Endodermal cell (in vitro differentiated cells): ENCODE results near the gene ACAT2. TPM values are rescaled to one million over a fixed set of nuclear protein-coding genes. Genes with fewer than 3 reads are reported as not detected.

ENCODE experiments used
- DNase-seq: peaks from one replicate; pipeline ENCODE4 v3.0.0-alpha.2; 2017
- H3K27ac ChIP-seq: 2 replicates; pipeline ENCODE4 v1.5.1; 2013; ENCODE audit warnings: mild to moderate bottlenecking, low read depth, low read length, moderate library complexity
- H3K27me3 ChIP-seq: 2 replicates; pipeline ENCODE4 v1.6.1; 2013; ENCODE audit warnings: mild to moderate bottlenecking, low read length, moderate library complexity; ENCODE audit not compliant: insufficient read depth, control insufficient read depth, poor library complexity, severe bottlenecking
- H3K36me3 ChIP-seq: 2 replicates; pipeline ENCODE4 v1.7.0; 2013; ENCODE audit warnings: mild to moderate bottlenecking, low read length, moderate library complexity; ENCODE audit not compliant: control insufficient read depth, insufficient read depth
- H3K4me1 ChIP-seq: one replicate; pipeline ENCODE4 v1.7.0; 2013; ENCODE audit warnings: low read length; ENCODE audit not compliant: control insufficient read depth, insufficient read depth
- H3K4me3 ChIP-seq: 2 replicates; pipeline ENCODE4 v1.5.1; 2013; ENCODE audit warnings: mild to moderate bottlenecking, low read length, moderate library complexity
- H3K9ac ChIP-seq: 2 replicates; pipeline ENCODE4 v1.6.1; 2013; ENCODE audit warnings: mild to moderate bottlenecking, low read length, moderate library complexity; ENCODE audit not compliant: poor library complexity, severe bottlenecking; ENCODE audit errors: extremely low read depth
- H3K9me3 ChIP-seq: 2 replicates; pipeline ENCODE4 v1.6.1; 2013; ENCODE audit warnings: mild to moderate bottlenecking, low read length, moderate library complexity; ENCODE audit not compliant: control insufficient read depth
- H3K27ac Mint-ChIP-seq: 2 replicates; pipeline ENCODE4 v1.8.0; 2020; ENCODE audit warnings: mixed read lengths
- H3K27me3 Mint-ChIP-seq: 2 replicates; pipeline ENCODE4 v1.8.0; 2021; ENCODE audit warnings: mild to moderate bottlenecking, mixed read lengths; ENCODE audit not compliant: insufficient read depth
- H3K36me3 Mint-ChIP-seq: 2 replicates; pipeline ENCODE4 v1.8.0; 2020; ENCODE audit warnings: low read depth, mixed read lengths
- H3K4me1 Mint-ChIP-seq: 2 replicates; pipeline ENCODE4 v1.8.0; 2020; ENCODE audit warnings: mixed read lengths
- H3K4me3 Mint-ChIP-seq: 2 replicates; pipeline ENCODE4 v1.8.0; 2020; ENCODE audit warnings: mild to moderate bottlenecking, moderate library complexity, mixed read lengths
- H3K9me3 Mint-ChIP-seq: 2 replicates; pipeline ENCODE4 v1.8.0; 2020; ENCODE audit warnings: mild to moderate bottlenecking, mixed read lengths
- CTCF ChIP-seq: fragments of 200-600 bp; sonication (generic); conservative IDR thresholded peaks from 2 replicates; pipeline ENCODE4 v1.5.0; 2021; ENCODE audit warnings: antibody characterized with exemption, mild to moderate bottlenecking
- WGBS, 2 experiments: methylation state at CpG; one replicate each; pipeline versions ENCODE4 v1.1.5 to v1.1.7; 2013; ENCODE audit warnings: missing lambda C conversion rate in 2 of 2, mixed read lengths in 1 of 2; ENCODE audit not compliant: insufficient coverage in 1 of 2, insufficient read length in 1 of 2; 5-methylcytosine and 5-hydroxymethylcytosine counted together
- total RNA-seq, 2 donors: library from RNA; stranded (reverse); fragmentation: NEBNext Ultra II Directional in 1 of 2; extraction: Animal tissue kit (Norgen Biotek cat#: 25700) in 1 of 2; gene quantifications; 2 replicates in 1 of 2; 3 replicates in 1 of 2; pipeline ENCODE4 v1.2.1, GENCODE V29; 2021

ACAT2 gene
- total RNA-seq, 2 donors from 2014 or later, result 108 to 147 TPM

GRCh38 chr6:159817951-159818739 lies 56.3 kb downstream of the ACAT2 start:
- WGBS, 2 experiments, result 94 to 100% methylated on average over 9 to 23 of the region's 23 CpGs
- Histone ChIP-seq H3K36me3 (no peaks in the 10 kb centered on the region), H3K9ac (no peak overlapping the region), H3K4me1 (no peaks in the 10 kb centered on the region), H3K27me3 (no peaks in the 10 kb centered on the region), H3K9me3 (no peaks in the 10 kb centered on the region), H3K4me3 (no peak overlapping the region), H3K27ac (no peak overlapping the region)
- Mint-ChIP-seq H3K9me3 (no peaks in the 10 kb centered on the region), H3K27ac (no peak overlapping the region), H3K36me3 (no peaks in the 10 kb centered on the region), H3K4me3 (no peak overlapping the region), H3K4me1 (no peaks in the 10 kb centered on the region), H3K27me3 (peaks cover 8% of the 10 kb centered on the region)
- no peak for DNase-seq
- no peak for TF ChIP-seq CTCF

- Histone ChIP-seq H3K4me3 (no peak overlapping the region), H3K36me3 (no peaks in the 10 kb centered on the region), H3K27ac (no peak overlapping the region), H3K9ac (no peak overlapping the region), H3K4me1 (no peaks in the 10 kb centered on the region), H3K27me3 (no peaks in the 10 kb centered on the region), H3K9me3 (no peaks in the 10 kb centered on the region)
- Mint-ChIP-seq H3K27me3 (peaks cover 7% of the 10 kb centered on the region), H3K9me3 (no peaks in the 10 kb centered on the region), H3K27ac (no peak overlapping the region), H3K36me3 (no peaks in the 10 kb centered on the region), H3K4me1 (no peaks in the 10 kb centered on the region), H3K4me3 (no peak overlapping the region)
- TF ChIP-seq CTCF, result no peak
- WGBS, 2 experiments, result 92 to 97% methylated on average over 10 to 16 of the region's 16 CpGs
- DNase-seq, result no peak
Measured at GRCh38 chr6:159819098-159819497, 57.3 kb downstream of the ACAT2 start.

- no peak overlapping the region for H3K27ac Mint-ChIP-seq
- WGBS, 2 experiments, result 56 to 65% methylated on average over 22 to 28 of the region's 28 CpGs
- H3K9me3 ChIP-seq, result no peaks in the 10 kb centered on the region
- no peak overlapping the region for H3K4me3 Mint-ChIP-seq
- no peak overlapping the region for H3K9ac ChIP-seq
- H3K36me3 Mint-ChIP-seq, result no peaks in the 10 kb centered on the region
- peak; percentile 69 for DNase-seq
- no peak overlapping the region for H3K27ac ChIP-seq
- no peaks in the 10 kb centered on the region for H3K4me1 Mint-ChIP-seq
- no peak for TF ChIP-seq CTCF
- H3K36me3 ChIP-seq, result no peaks in the 10 kb centered on the region
- no peaks in the 10 kb centered on the region for H3K4me1 ChIP-seq
- peaks cover 7% of the 10 kb centered on the region for H3K27me3 Mint-ChIP-seq
- no peaks in the 10 kb centered on the region for H3K9me3 Mint-ChIP-seq
- no peaks in the 10 kb centered on the region for H3K27me3 ChIP-seq
- H3K4me3 ChIP-seq, result no peak overlapping the region
Measured at GRCh38 chr6:159819932-159820640, 58.2 kb downstream of the ACAT2 start.
